ENCODE measurements around the gene ASCC2.

GRCh38 chr22:29803190-29803589 is 34.9 kb downstream of the ASCC2 start:
- TF ChIP-seq CTCF (IDR thresholded peaks at IDR 0.05 in 8 of 11, conservative IDR thresholded peaks at IDR 0.05 in 3 of 11) (no peak), POLR2A (IDR thresholded peaks at IDR 0.05) (no peak)

All from spleen (tissue), 7 donors.